ENCODE measurements around the gene CABP7.

CABP7 gene

DNA sequence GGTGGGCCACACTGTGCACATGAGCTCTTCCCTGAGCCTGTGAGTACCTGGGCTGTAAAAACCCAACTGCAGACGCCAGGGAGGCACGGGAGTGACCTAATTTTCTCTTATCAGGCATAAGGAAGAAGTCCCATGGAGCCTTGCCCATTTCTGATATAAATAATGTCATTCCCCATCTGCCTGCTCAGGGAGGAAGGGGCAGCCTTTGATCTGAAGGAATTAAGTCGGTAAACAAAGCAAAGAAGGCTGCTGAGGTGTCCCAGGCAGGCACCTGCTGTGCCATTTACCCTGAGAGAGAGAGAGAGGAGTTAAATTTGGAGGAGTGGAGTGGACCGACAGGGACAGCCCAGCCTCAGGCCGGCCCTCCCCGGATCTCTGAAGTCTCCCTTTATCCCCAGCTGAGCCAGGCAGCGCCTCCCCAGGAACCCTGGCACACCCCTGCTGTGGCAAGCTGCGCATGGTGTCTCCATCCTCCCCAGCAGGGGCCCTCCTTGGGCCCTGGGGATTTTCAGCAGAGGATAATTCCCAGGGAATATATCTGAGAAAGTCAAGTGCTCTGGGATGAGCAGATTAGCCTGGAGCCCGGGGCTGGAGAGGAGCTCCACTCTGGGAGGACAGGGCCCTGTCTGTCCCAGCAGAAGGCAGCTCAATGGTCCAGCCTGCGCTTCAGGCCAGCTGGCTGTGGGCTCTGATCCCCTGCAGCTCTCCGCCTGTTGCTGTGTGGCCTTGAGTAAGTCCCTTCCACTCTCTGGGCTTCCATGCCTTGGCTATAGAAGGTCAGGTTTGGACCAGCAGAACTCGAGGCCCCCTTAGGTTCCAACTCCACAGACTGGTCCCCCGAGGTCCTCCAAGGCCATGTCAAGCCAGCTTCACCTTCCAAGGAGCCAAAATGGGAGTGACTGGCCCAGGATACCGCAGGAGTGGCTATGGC, 17.5 kb upstream of the CABP7 start:
- no peak for DNase-seq (ENCODE audit: low read depth)

GRCh38 chr22:29702931-29703501, 16.8 kb upstream of the CABP7 start:
- no peak for DNase-seq (ENCODE audit: low read depth)

- no peak for DNase-seq (ENCODE audit: low read depth)
Measured at GRCh38 chr22:29703569-29704195, 16.1 kb upstream of the CABP7 start.

- DNase-seq (ENCODE audit: low read depth), result no peak
Measured at GRCh38 chr22:29704528-29705285, 15.1 kb upstream of the CABP7 start.

- DNase-seq (ENCODE audit: low read depth), result no peak
Measured at GRCh38 chr22:29705651-29706050, 14.2 kb upstream of the CABP7 start.

DNA sequence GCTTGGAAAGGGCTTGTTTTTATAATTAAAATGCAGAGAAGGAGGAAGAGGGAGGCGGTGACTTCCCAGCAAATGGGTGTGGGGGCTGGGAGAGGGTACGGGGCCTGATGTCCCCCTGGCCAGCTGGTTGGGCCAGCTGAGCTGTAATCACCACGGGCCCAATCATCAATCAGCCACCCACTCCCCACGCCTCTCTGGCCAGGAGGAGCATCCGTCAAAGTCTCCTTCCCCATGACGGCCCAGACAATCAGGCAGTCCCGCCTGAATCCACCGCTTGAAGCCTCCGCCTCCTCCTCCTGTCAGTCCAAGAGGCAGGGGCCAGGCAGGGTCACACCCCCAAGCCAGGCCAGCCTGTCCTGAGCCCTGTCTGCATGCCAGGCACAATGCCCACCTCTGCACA, 13.3 kb upstream of the CABP7 start:
- DNase-seq (ENCODE audit: low read depth), result no peak

DNA sequence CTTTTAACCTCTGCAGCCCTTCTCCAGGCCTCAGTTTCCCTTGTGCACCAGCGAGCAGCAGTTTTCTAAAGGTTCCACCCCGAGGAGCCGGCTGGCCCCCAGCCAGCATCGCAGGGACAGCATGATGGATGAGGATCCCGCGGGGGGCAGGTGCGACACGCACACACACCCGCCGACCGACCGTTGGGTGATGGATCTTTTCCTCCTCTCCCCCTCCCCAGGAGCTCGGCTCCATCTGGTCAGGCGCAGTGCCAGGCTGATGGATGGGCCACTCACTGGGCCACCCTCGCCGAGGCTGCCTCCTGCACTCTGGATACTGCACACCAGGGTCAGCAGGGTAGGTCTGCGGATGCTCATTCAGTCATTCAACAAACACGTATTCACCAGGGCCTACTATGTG, 12.8 kb upstream of the CABP7 start:
- DNase-seq (ENCODE audit: low read depth), result no peak

GRCh38 chr22:29707471-29707870, 12.3 kb upstream of the CABP7 start:
- no peak for DNase-seq (ENCODE audit: low read depth)

DNA sequence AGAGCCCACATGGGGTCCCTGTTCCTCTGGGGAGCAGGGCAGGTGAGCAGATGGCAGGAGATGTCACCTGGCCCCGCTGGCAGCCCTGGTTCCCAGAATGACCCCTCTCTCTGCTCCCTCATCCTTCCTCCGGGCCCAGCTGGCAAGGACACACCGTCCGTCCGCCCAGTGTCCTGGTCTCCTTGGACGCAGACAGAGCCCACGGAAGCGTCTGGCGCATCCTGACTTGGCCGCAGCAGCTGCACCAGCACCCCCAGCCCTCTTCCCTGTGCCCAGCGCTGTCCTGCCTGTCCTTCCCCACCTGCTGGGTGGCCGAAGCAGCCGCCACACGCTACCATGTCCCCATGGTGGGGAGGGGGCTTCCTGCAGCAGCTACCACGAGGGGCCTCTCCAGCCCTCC, 9.6 kb upstream of the CABP7 start:
- no peak for DNase-seq (ENCODE audit: low read depth)

DNA sequence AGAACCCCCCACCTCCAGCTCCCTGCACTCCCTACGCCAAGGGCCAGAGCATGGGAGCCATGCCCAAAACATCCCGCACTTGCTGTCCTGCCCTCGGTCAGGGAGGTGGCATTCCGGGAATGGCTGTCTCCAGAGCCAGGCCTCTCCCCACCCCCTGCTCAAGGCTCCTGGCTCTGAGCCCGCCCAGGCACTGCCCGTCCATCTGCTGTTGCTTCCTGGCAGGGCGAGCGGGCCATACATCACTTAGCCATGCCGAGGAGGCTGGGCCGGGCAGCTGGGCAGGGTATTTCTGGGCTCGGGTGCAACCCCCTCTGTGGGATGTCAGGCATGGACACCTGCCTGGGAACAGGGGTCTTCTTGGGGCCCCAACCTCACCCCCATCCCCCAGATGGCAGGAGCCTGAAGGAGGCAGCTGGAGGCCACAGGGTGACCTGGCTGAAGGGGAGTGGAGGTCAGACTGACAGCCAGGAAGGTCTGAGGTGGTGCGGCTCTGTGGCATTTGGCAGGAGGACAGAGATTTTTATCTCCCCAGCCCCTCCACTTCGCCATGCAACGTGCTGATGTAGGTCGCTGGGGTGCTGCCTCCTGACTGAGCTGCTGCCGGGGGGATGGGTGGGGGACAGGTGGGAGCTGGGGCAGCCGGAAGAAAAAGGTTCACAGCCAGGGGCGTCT, 8.7 kb upstream of the CABP7 start:
- no peak for DNase-seq (ENCODE audit: low read depth)

DNA sequence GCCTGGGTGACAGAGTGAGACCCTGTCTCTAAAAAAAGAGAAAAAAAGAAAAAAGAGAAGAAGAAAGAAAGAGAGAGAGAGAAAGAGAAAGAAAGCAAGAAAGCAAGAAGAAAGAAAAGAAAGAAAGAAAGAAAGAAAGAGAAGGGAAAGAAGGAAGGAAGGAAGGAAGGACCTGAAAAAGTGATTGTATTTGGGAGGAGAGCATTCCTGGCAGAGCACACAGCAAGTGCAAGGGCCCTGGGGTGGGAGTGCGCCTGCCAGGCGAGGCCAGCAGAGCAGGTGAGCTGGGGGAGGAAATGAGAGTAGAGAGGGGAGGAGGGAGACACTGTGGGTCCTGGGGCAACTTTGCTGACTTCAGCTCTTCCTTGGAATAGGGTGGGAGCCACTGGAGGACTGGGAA, 7.7 kb upstream of the CABP7 start:
- DNase-seq (ENCODE audit: low read depth), result no peak

DNA sequence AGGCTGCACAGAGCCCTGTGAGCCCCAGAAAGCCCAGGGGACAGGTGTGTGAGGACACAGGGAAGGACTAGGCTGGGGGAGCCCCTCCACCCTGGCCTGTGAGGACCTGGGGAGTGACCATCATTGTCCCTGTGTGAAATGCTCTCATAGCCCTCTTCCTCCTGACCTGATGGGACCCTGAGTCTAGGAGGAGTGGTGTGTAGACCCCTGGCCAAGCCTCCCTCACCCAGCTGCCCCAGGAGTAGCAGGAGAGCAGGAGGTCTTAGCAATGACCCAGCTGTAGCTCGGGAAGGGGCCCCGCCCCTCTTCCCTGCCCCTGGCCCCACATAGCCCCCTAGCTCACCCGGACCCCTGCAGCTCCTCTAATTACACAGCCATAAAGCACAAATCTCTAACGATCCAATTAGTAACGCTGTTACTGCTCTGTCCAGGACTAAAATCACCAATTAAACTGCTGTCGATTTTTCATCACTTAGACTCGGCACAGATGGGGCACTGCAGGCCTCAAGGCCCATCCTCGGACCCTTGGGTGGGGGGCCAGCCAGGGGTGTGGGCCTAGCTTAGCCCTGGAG, 6.6 kb upstream of the CABP7 start:
- DNase-seq (ENCODE audit: low read depth), result no peak

GRCh38 chr22:29715240-29715639, 4.6 kb upstream of the CABP7 start:
- no peak for DNase-seq (ENCODE audit: low read depth)

- no peak for DNase-seq (ENCODE audit: low read depth)
Measured at GRCh38 chr22:29715705-29716104, 4.1 kb upstream of the CABP7 start.

GRCh38 chr22:29716814-29717545, 2.8 kb upstream of the CABP7 start:
- peak; percentile 47 for DNase-seq (ENCODE audit: low read depth)

DNA sequence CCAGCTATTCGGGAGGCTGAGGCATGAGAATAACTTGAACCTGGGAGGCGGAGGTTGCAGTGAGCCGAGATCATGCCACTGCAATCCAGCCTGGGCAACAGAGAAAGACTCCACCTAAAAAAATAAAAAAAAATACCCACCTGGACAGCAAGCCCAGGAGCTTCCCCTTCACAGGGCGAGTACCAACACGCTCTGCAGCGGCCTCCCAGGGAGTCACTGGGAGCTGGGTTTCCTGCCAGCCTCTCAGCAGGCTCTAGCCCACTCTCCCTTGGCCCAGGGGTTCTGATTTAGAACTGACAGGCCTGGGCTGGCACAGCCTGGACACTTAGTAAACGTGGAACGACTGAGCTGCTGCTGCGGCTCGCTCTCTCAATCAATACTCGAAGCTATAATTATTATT, 2.0 kb upstream of the CABP7 start:
- no peak for DNase-seq (ENCODE audit: low read depth)

- no peak for DNase-seq (ENCODE audit: low read depth)
Measured at GRCh38 chr22:29718949-29719898, 579 bp upstream of the CABP7 start.

- no peak for DNase-seq (ENCODE audit: low read depth)
Measured at GRCh38 chr22:29720811-29721323, 1.1 kb downstream of the CABP7 start.

GRCh38 chr22:29722151-29722550, 2.3 kb downstream of the CABP7 start:
- DNase-seq (ENCODE audit: low read depth), result no peak
